ENCODE measurements around the gene APAF1. TPM values are rescaled to one million over a fixed set of nuclear protein-coding genes. Genes with fewer than 3 reads are reported as not detected.
"Not testable (repeated sequence)": the region's sequence is repeated elsewhere in the genome, so short reads cannot be mapped to it uniquely, and the experiment has no call there.

The APAF1 gene
- total RNA-seq, 2 donors from 2014 or later = 25.9 to 33.2 TPM

DNA sequence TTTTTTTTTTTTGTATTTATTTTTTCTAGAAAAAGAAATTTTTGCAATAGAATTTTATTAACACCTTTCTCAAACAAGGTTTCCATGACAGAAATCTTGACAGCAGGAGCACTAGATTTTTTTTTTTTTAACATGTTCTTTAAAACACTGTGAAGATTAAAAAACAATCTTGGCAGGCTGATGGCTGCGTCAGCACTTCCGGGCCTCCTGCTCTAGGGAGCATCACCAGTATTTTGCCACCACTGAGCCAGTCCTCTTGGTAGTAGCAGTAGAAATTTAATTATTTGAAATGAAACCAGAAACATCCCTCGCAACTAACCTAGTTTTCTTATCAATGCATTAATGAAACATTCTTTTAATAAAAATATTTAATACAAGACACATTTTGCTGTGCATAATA lies 99.6 kb downstream of the APAF1 start:
- Mint-ChIP-seq H3K4me1 (ENCODE audit: low read depth in 2 of 2) (peaks cover 7 to 11% of the 10 kb centered on the region in 2 donors), H3K27ac (no peak overlapping the region), H3K27me3 (peaks cover 39 to 42% of the 10 kb centered on the region in 2 donors), H3K9me3 (no peaks in the 10 kb centered on the region), H3K4me3 (no peak overlapping the region), H3K36me3 (no peaks in the 10 kb centered on the region)
- DNase-seq (ENCODE audit: low spot score) = no peak
- no peak for ATAC-seq

DNA sequence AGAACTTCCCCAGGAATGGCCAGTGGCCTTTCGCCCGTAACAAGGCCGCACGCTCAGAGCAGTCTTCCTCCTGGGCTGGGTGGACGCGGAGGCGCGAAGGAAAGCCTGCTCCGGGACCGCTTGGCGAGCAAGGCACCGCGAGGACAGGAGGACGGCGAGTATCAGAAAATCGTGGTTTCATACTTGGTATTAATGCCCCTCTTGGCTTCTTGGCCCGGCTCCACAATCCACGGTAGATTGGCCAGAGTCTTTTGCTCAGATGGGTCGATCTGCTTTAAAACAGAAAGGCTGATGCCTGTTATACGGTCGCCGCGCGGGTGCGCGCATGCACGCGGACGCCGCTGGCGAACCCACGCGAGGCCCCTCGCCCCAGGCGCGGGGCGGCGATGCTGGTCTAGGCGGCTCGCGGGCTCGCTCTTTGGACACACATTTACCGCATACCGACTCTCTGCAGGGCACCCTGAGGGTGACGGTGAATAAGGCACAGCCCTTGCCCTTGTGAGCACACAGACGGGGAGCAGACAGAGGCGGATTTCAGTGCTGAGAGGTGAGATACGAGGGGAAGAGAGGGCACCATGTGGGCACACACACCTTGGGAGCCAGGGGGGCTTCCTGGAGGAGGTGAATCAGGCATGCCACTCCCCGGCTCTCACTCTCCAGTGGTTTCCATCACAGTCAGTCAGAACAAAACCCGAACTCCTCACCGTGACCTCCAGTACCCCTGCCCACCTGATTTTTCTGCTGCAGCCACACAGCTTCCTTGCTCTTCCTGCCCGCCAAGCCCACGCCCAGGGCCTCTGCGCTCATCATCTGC lies 100.7 kb downstream of the APAF1 start:
- Mint-ChIP-seq H3K4me1 (ENCODE audit: low read depth in 2 of 2) (peaks cover 7 to 11% of the 10 kb centered on the region in 2 donors), H3K9me3 (no peaks in the 10 kb centered on the region), H3K27ac (no peak overlapping the region), H3K36me3 (no peaks in the 10 kb centered on the region), H3K27me3 (peaks cover 43% of the 10 kb centered on the region in 2 donors), H3K4me3 (peak overlapping the region; percentile 65)
- ATAC-seq (peak; percentile 17 to 45), DNase-seq (ENCODE audit: low spot score) (no peak)

DNA sequence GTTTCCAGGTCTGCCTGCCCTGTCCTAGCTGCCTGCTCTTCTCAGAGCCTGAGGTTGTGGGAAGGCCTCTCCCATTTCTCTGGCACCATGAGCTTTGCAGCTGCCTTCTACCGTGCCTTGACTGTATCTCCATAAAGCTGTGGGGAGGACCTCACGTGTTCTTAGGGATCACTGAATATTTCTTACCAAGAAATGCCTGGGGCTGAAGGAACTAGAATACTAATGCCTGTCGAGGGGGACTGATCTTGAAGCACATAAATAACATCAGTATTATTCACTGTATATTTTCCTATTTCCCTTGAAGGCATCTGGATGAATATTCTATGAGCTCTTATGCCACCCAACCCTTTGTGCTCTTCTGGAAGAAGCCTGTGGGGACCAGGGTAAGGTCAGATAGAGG lies 103.4 kb downstream of the APAF1 start:
- DNase-seq (ENCODE audit: low spot score) (no peak), ATAC-seq (no peak)
- Mint-ChIP-seq H3K27ac (no peak overlapping the region), H3K9me3 (no peaks in the 10 kb centered on the region), H3K36me3 (no peaks in the 10 kb centered on the region), H3K27me3 (peaks cover 30 to 31% of the 10 kb centered on the region in 2 donors), H3K4me3 (no peak overlapping the region), H3K4me1 (ENCODE audit: low read depth in 2 of 2) (peaks cover 7% of the 10 kb centered on the region in 2 donors)

DNA sequence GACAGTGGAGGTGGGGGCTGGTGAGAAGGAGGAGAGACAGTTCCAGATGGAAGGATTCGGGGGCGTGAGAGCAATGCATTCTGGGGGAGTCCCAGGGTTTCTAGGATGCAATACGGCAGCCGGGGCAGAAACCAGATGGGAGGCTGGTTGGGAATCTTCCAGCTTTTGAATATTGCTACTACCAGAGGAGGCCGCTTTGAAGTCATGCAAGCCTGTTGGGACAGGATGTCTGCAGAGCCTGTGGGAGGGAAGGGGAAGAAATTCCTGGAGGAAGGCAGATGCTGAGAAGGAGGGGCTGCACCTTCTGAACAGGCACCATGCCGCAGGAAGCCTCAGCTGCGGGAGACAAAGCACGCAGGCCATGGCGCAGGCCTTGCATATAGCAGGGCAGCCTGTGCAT lies 105.4 kb downstream of the APAF1 start:
- ATAC-seq (no peak), DNase-seq (ENCODE audit: low spot score) (no peak)
- H3K27me3 Mint-ChIP-seq = peaks cover 31 to 32% of the 10 kb centered on the region in 2 donors
- H3K36me3 Mint-ChIP-seq = no peaks in the 10 kb centered on the region
- H3K4me3 Mint-ChIP-seq = no peak overlapping the region
- no peaks in the 10 kb centered on the region for H3K9me3 Mint-ChIP-seq
- no peak overlapping the region for H3K27ac Mint-ChIP-seq
- H3K4me1 Mint-ChIP-seq (ENCODE audit: low read depth in 2 of 2) = peaks cover 7 to 15% of the 10 kb centered on the region in 2 donors

DNA sequence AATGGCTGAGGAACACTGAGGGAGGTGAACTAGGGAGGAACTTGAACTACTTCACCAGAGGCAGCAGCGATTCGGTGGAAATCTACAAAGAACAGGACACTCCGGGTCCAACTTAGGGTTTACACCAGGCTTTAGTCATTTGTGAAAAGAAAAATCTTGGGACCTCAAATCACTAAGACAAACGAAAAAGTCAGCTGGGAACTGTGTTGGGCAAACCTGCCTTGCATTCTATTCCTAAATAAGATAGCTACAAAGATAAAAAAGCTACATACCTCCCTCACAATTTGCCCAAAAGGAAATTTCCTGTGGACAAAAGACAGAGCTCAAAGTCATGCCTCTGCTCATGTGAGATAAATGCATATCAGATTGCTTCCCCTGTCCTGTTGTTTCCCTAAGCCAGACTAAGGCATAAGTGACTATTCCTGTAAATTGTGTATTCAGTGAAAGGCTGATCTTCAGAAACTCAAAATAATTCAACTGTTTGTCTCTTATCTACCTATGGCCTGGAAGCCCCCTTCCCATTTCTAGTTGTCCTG lies 106.6 kb downstream of the APAF1 start:
- H3K27ac Mint-ChIP-seq = no peak overlapping the region
- no peaks in the 10 kb centered on the region for H3K9me3 Mint-ChIP-seq
- no peaks in the 10 kb centered on the region for H3K36me3 Mint-ChIP-seq
- no peak overlapping the region for H3K4me3 Mint-ChIP-seq
- peaks cover 24 to 26% of the 10 kb centered on the region in 2 donors for H3K27me3 Mint-ChIP-seq
- peaks cover 0 to 9% of the 10 kb centered on the region in 2 donors for H3K4me1 Mint-ChIP-seq (ENCODE audit: low read depth in 2 of 2)
- ATAC-seq = no peak
- DNase-seq (ENCODE audit: low spot score) = no peak

DNA sequence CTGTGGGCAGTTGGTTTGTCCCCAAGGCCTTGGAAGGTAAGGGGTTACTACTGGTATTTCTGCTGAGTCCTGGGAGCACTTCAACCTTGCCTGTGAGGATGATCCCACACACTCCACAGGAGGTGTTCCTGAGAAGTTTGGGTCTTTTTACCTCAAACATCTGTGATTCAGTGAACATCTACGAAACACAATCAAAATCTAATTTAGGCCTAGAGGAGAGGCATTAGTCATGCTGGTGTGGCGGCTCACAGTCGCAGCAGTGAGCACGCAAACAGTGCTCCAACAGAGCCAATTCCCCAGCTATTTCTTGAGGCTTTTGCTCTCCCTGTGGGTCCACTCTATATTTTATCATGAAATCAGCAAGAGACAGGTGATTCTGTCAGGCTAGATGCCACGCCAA lies 107.6 kb downstream of the APAF1 start:
- H3K4me1 Mint-ChIP-seq (ENCODE audit: low read depth in 2 of 2) = peaks cover 0 to 8% of the 10 kb centered on the region in 2 donors
- H3K27me3 Mint-ChIP-seq = peaks cover 13 to 16% of the 10 kb centered on the region in 2 donors
- no peak overlapping the region for H3K27ac Mint-ChIP-seq
- no peaks in the 10 kb centered on the region for H3K9me3 Mint-ChIP-seq
- no peak for ATAC-seq
- H3K4me3 Mint-ChIP-seq = no peak overlapping the region
- no peaks in the 10 kb centered on the region for H3K36me3 Mint-ChIP-seq
- no peak for DNase-seq (ENCODE audit: low spot score)

DNA sequence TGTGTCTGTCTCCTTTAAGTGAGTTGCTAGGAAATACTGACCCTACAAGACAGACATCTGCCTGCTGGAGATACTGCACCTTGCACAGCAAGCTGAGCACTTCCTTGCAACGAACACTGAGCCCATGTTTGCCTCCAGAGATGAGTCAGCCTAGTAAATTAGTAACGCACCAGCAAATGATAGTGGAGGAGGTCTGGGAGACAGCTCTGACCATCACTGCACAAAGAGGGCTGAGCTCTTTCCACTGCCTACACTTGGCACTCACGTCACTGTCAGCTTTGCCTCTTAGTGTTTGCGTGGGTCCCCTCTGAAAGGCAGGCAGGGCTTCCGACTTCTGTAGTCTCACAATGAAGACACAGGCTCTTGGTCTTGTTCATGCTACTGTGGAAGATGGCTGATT lies 109.0 kb downstream of the APAF1 start:
- H3K4me1 Mint-ChIP-seq (ENCODE audit: low read depth in 2 of 2) = peaks cover 0 to 8% of the 10 kb centered on the region in 2 donors
- peaks cover 10 to 14% of the 10 kb centered on the region in 2 donors for H3K27me3 Mint-ChIP-seq
- H3K9me3 Mint-ChIP-seq = no peaks in the 10 kb centered on the region

DNA sequence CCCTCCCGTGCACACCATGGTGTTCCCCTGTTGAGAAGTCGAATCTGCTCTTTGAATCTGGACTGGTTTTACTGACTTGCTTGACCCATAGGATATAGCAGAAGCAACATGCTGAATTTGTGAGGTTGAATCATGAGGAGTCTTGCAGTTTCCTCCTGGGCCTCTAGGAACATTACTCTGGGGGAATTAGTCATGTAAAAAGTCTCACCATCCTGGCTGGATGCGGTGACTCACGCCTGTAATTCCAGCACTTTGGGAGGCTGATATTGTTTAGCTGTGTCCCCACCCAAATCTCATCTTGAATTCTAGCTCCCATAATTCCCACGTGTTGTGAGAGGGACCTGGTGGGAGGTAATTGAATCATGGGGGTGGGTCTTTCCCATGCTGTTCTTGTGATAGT lies 110.8 kb downstream of the APAF1 start:
- H3K27ac Mint-ChIP-seq; H3K36me3 Mint-ChIP-seq; ATAC-seq; H3K4me1 Mint-ChIP-seq (ENCODE audit: low read depth in 2 of 2); H3K27me3 Mint-ChIP-seq; H3K4me3 Mint-ChIP-seq; DNase-seq (ENCODE audit: low spot score); H3K9me3 Mint-ChIP-seq: not testable (repeated sequence)

More for the DNA sequence above, 109.0 kb downstream of the APAF1 start:
- Mint-ChIP-seq H3K36me3 (no peaks in the 10 kb centered on the region), H3K4me3 (no peak overlapping the region), H3K27ac (no peak overlapping the region)
- no peak for DNase-seq (ENCODE audit: low spot score)
- ATAC-seq = peak; percentile 3 to 78

DNA sequence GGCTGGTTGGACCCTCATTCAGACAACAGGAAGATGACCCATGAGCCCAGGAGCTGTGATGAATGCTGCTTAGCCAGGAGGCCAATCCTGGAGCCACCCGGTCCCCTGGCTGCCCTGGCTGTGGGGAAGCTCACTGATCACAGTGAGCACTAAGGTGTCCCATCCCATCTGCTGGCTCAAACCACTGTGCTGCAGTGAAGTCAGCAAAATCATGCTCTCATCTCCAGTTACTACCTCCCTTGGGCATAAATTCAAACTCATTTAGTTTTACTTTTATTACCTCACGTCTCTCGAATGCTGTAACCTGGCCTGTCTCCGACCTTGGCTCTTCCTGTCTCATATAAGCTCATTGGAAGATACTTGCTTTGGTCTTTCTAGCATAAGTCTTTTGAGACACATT lies 112.4 kb downstream of the APAF1 start:
- Mint-ChIP-seq H3K9me3 (no peaks in the 10 kb centered on the region), H3K27me3 (peaks cover 7 to 12% of the 10 kb centered on the region in 2 donors), H3K4me3 (no peak overlapping the region), H3K36me3 (no peaks in the 10 kb centered on the region), H3K4me1 (ENCODE audit: low read depth in 2 of 2) (peaks cover 0 to 8% of the 10 kb centered on the region in 2 donors), H3K27ac (no peak overlapping the region)
- ATAC-seq (no peak), DNase-seq (ENCODE audit: low spot score) (no peak)

DNA sequence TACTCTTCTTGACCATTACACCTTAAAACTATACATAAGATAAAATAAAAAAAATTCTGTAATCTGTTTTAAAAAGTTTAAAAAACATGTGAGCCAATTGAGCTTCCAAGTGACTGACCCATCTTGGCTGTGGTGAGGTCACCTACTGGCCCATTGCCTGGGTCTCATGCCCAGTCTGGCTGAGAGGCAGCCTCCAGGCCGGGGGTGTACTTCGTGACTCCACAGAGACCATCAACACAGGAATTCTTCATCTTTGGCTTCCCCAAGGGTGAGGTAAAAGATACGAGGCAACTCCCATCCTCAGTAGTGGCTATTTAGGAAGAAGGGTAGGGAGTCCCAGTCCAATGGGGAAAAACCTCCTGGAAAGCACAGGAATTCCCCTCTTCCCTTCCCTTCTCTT lies 113.2 kb downstream of the APAF1 start:
- no peaks in the 10 kb centered on the region for H3K36me3 Mint-ChIP-seq
- peaks cover 7 to 14% of the 10 kb centered on the region in 2 donors for H3K27me3 Mint-ChIP-seq
- no peaks in the 10 kb centered on the region for H3K9me3 Mint-ChIP-seq
- ATAC-seq (no peak), DNase-seq (ENCODE audit: low spot score) (no peak)
- H3K4me3 Mint-ChIP-seq = no peak overlapping the region
- H3K27ac Mint-ChIP-seq = no peak overlapping the region
- H3K4me1 Mint-ChIP-seq (ENCODE audit: low read depth in 2 of 2) = peaks cover 0 to 8% of the 10 kb centered on the region in 2 donors

DNA sequence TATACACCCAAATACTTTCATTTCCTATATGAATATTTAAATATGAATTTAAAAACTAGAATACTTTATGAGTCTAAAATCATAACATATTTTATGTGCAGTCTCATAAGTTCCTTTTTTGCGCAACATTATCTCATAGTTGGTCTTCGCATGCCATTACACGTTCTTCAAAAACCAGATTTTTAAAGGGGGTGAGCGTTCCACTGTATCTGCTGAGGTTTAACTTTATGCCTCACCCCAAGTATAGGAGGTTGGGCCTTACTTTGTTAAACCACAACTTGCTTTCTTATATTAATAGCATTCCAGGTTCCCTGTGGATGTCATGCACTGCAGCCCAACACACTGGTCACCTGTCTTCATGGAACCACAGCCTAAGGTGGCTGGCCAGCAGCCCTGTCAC lies 118.6 kb downstream of the APAF1 start:
- DNase-seq (ENCODE audit: low spot score) (no peak), ATAC-seq (peak in 1 of 2 donors; percentile 51)
- Mint-ChIP-seq H3K27ac (no peak overlapping the region), H3K27me3 (peaks cover 7 to 17% of the 10 kb centered on the region in 2 donors), H3K4me3 (no peak overlapping the region), H3K4me1 (ENCODE audit: low read depth in 2 of 2) (no peaks in the 10 kb centered on the region), H3K9me3 (no peaks in the 10 kb centered on the region), H3K36me3 (no peaks in the 10 kb centered on the region)

DNA sequence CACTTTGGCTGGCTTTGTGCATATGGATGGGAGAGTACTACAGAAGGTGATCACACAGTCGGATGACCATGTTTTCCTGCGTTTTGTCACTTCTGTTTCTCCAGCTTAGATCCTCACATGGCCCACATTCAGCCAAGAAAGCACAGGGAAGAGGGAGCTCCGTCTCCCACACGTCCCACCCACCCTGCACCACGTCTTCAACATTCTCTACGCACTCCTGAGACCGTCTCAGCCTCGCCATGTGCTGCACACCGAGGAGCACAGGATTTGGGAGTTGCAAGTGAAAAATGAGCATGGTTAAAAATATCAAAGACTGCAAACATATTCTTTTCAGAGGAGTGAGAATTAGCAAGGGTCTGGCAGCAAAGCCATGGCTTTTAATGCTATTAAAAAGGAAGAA lies 122.2 kb downstream of the APAF1 start:
- Mint-ChIP-seq H3K27ac (no peak overlapping the region), H3K36me3 (no peaks in the 10 kb centered on the region), H3K4me1 (ENCODE audit: low read depth in 2 of 2) (no peaks in the 10 kb centered on the region), H3K27me3 (peaks cover 0 to 13% of the 10 kb centered on the region in 2 donors), H3K9me3 (no peaks in the 10 kb centered on the region), H3K4me3 (no peak overlapping the region)
- DNase-seq (ENCODE audit: low spot score) = no peak
- ATAC-seq = no peak

DNA sequence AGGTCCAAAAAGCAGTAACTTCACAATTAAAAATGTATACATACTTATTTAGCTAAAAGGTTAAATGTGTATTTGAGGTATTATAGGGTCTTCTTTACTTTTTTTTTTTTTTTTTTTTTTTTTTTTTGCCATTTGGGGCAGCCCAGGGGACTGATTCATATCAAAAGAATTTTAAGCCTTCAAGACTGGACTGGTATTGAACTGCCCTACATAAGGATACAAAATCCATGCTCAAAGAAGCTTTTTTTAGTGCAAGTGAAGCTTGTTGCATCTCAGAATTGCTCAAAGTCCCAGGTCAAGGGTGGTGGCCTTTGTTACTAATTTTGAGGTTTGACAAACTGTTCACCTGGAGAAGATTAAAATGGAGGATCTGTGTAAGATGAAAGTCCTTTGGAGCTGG lies 124.0 kb downstream of the APAF1 start:
- no peak overlapping the region for H3K4me3 Mint-ChIP-seq

DNA sequence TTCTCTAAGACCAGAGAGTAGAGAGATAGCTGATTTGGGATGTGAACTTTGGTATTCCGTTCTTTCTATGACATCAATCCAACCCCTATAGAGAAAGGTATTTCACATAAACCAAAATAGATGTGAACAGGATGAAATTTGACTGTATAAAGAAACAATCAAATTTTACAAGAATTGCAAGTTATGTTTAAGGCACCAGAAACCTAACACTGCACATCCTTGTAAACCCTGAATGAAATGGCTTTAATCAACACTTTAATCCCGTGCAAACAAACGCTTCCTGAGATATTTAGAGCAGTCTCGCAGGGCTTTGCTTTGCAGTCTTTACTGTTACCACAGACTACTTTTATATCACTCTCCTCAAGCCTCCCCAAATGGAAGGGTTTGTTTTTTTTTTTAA lies 125.1 kb downstream of the APAF1 start:
- H3K9me3 Mint-ChIP-seq = no peaks in the 10 kb centered on the region
- ATAC-seq (no peak), DNase-seq (ENCODE audit: low spot score) (no peak)
- H3K27ac Mint-ChIP-seq = no peak overlapping the region
- H3K27me3 Mint-ChIP-seq = peaks cover 0 to 10% of the 10 kb centered on the region in 2 donors
- no peaks in the 10 kb centered on the region for H3K4me1 Mint-ChIP-seq (ENCODE audit: low read depth in 2 of 2)
- H3K36me3 Mint-ChIP-seq = no peaks in the 10 kb centered on the region
- no peak overlapping the region for H3K4me3 Mint-ChIP-seq

More for the DNA sequence above, 124.0 kb downstream of the APAF1 start:
- no peak for DNase-seq (ENCODE audit: low spot score)
- H3K9me3 Mint-ChIP-seq = no peaks in the 10 kb centered on the region
- H3K27ac Mint-ChIP-seq = no peak overlapping the region
- ATAC-seq = no peak
- no peaks in the 10 kb centered on the region for H3K36me3 Mint-ChIP-seq
- H3K27me3 Mint-ChIP-seq = peaks cover 0 to 10% of the 10 kb centered on the region in 2 donors
- no peaks in the 10 kb centered on the region for H3K4me1 Mint-ChIP-seq (ENCODE audit: low read depth in 2 of 2)
